GM12878 (cell line): ENCODE data around the gene NLRC5. TPM values are rescaled to one million over a fixed set of nuclear protein-coding genes. Genes with fewer than 3 reads are reported as not detected.

Experiments
- ATAC-seq: fragments of 200-7000 bp; cut with Tn5 transposase; 3 replicates; pipeline ENCODE4 v1.9.1; 2020; ENCODE audit warnings: mild to moderate bottlenecking, moderate library complexity
- BruUV-seq: library from RNA; stranded (reverse); fragments of 400-500 nt; replicated peaks from 2 replicates; lab custom pipeline; 2021; lab: Mats Ljungman, UMichigan
- CTCF ChIA-PET: fragments of 300-600 bp; sonication (Branson Sonifier 250); formaldehyde crosslinking; extraction: SDS; loops from one replicate; lab custom pipeline; 2021; ENCODE audit warnings: inconsistent platforms; lab: Yijun Ruan, JAX
- POLR2A ChIA-PET: fragments of 350-600 bp; formaldehyde crosslinking; extraction: SDS; loops from one replicate; lab custom pipeline; 2021; ENCODE audit warnings: inconsistent platforms; lab: Charles Lee
- RAD21 ChIA-PET: fragments of 300-600 bp; sonication (Branson Sonifier 250); formaldehyde crosslinking; loops from one replicate; lab custom pipeline; 2023; ENCODE audit warnings: antibody characterized with exemption; ENCODE audit not compliant: unreplicated experiment; lab: Charles Lee
- SMC1A ChIA-PET: fragments of 300-600 bp; sonication (Branson Sonifier 250); formaldehyde crosslinking; loops from one replicate; lab custom pipeline; 2023; ENCODE audit not compliant: unreplicated experiment, uncharacterized antibody; lab: Charles Lee
- DNase-seq: peaks from one replicate; pipeline ENCODE4 v3.0.0-alpha.2; 2011; ENCODE audit warnings: low read depth, low spot score
- FAIRE-seq: peaks from 3 replicates; lab custom pipeline; 2011; peaks lifted over from hg19 to GRCh38; lab: Jason Lieb, UNC
- H2AFZ ChIP-seq: 2 replicates; pipeline ENCODE4 v1.6.0; 2011; ENCODE audit warnings: low read depth, low read length, control low read depth; ENCODE audit not compliant: control insufficient read depth
- H3K27ac ChIP-seq: 2 replicates; pipeline ENCODE4 v1.5.1; 2011; ENCODE audit warnings: control low read depth; ENCODE audit not compliant: control insufficient read depth, insufficient read depth
- H3K27me3 ChIP-seq, 2 experiments: replicated peaks in 1 of 2; 2 replicates each; pipeline versions ENCODE4 v1.6.0 to v1.6.1; 2011; ENCODE audit warnings: low read length in 1 of 2; ENCODE audit not compliant: control insufficient read depth in 2 of 2, insufficient read depth in 2 of 2
- H3K36me3 ChIP-seq, 2 experiments: 2 replicates each; pipeline ENCODE4 v1.5.1; 2011; ENCODE audit warnings: low read length in 1 of 2; ENCODE audit not compliant: control insufficient read depth in 2 of 2, insufficient read depth in 2 of 2
- H3K4me1 ChIP-seq: 2 replicates; pipeline ENCODE4 v1.6.1; 2011; ENCODE audit warnings: mild to moderate bottlenecking, low read length, moderate library complexity, mixed read lengths; ENCODE audit not compliant: control insufficient read depth, insufficient read depth
- H3K4me2 ChIP-seq: 2 replicates; pipeline ENCODE4 v1.6.0; 2011; ENCODE audit warnings: control low read depth; ENCODE audit not compliant: control insufficient read depth, insufficient read depth
- H3K4me3 ChIP-seq: fragments of 200-600 bp; sonication (generic); 2 replicates; pipeline ENCODE4 v1.5.1; 2016
- H3K79me2 ChIP-seq: 2 replicates; pipeline ENCODE4 v1.6.0; 2011; ENCODE audit warnings: low read length; ENCODE audit not compliant: control insufficient read depth, insufficient read depth
- H3K9ac ChIP-seq: 2 replicates; pipeline ENCODE4 v1.8.0; 2011; ENCODE audit warnings: low read length, control low read depth, mixed read lengths; ENCODE audit not compliant: control insufficient read depth, insufficient read depth
- H3K9me3 ChIP-seq: replicated peaks from 3 replicates; pipeline ENCODE4 v1.5.1; 2011; ENCODE audit warnings: mild to moderate bottlenecking, low read length; ENCODE audit not compliant: control insufficient read depth, insufficient read depth
- H4K20me1 ChIP-seq: 2 replicates; pipeline ENCODE4 v1.6.0; 2011; ENCODE audit not compliant: control insufficient read depth, insufficient read depth
- CBFB ChIP-seq: IDR thresholded peaks from 2 replicates; pipeline ENCODE4 v1.6.1; 2016; ENCODE audit warnings: antibody characterized with exemption, low read depth
- WGBS: methylation state at CpG from one replicate; pipeline ENCODE4 v1.1.6; 2016; ENCODE audit warnings: low lambda C conversion rate; ENCODE audit not compliant: insufficient replicate concordance, insufficient coverage; ENCODE audit errors: missing lambda C conversion rate; 5-methylcytosine and 5-hydroxymethylcytosine counted together
- in situ Hi-C: fragments of 300-500 bp; cut with MboI; formaldehyde crosslinking; loops from 9 replicates; pipeline ENCODE4 v1.14.3; 2018; ENCODE audit warnings: mixed read lengths
- intact Hi-C: fragments of 100-400 bp; cut with micrococcal nuclease; formaldehyde crosslinking; loops from one replicate; pipeline ENCODE4 v1.14.2; 2022; ENCODE audit not compliant: unreplicated experiment
- polyA plus RNA-seq, 11 experiments: library from polyadenylated mRNA; depleted of rRNA in 4 of 11; unstranded in 6 of 11; stranded (reverse) in 5 of 11; fragments of >200 nt; fragmentation: Nextera tagmentation in 4 of 11; fragmentation: Illumina TruSeq in 1 of 11; extraction: Ambion mirVana in 4 of 11; extraction: Trizol in 1 of 11; gene quantifications; 1 replicate in 1 of 11; 2 replicates in 10 of 11; pipeline versions ENCODE4 v1.2.1 to v1.2.3, GENCODE V29; 2011 to 2016; ENCODE audit warnings: inconsistent platforms in 2 of 11, missing spikeins in 2 of 11, low read depth in 1 of 11
- total RNA-seq, 4 experiments: library from RNA; depleted of rRNA in 3 of 4; stranded (reverse); fragments of >200 nt in 3 of 4; fragmentation: Illumina TruSeq in 1 of 4; extraction: Trizol in 1 of 4; gene quantifications; 2 replicates each; pipeline versions ENCODE4 v1.2.1 to v1.2.3, GENCODE V29; 2013 to 2021
- TF ChIP-seq, protein P1 (sequence below): IDR thresholded peaks from 2 replicates; pipeline ENCODE4 v1.6.1; 2011; ENCODE audit warnings: mild to moderate bottlenecking, low read depth, low read length, moderate library complexity; ENCODE audit not compliant: insufficient replicate concordance

NLRC5 gene
- total and polyA plus RNA-seq, 10 of the 15 experiments (the other 5 are each of a cell fraction or from before 2014, with no cell fraction given), result 13.1 to 105 (median 57.3) TPM

DNA sequence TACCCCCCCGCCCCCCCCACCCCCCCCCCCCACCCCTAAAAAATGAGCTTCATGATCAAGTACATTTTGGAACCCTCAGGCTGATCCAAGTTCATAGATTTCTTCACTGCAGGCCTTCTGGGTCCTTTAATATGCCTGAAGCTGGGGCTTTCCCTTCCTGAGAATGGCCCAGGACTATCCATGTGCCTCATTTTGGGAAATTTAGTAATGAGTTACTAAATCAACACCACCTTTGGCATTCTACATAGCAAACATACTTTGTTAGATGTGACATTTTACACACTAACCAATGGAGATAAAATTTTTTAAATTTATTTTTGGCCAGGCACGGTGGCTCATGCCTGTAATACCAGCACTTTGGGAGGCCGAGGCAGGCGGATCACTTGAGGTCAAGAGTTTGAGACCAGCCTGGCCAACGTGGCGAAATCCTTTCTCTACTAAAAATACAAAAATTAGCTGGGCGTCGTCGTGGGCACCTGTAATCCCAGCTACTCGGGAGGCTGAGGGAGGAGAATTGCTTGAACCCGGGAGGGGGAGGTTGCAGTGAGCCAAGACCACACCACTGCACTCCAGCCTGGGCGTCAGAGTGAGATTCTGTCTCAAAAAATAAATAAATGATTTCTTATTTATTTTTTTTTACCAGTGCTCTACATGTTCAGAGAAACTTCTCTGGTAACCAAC lies 43.4 kb upstream of the NLRC5 start:
- H3K4me2 ChIP-seq, result no peak overlapping the region
- no peak overlapping the region for H2AFZ ChIP-seq
- H3K27me3 ChIP-seq, result no peaks in the 10 kb centered on the region
- FAIRE-seq (no peak), DNase-seq (no peak), ATAC-seq (no peak)
- H3K4me1 ChIP-seq, result peaks cover 48% of the 10 kb centered on the region
- no peak overlapping the region for H3K4me3 ChIP-seq
- no peaks in the 10 kb centered on the region; the same call in 1 of the 2 replicates for H3K79me2 ChIP-seq
- intact Hi-C loops (no loop called here), in situ Hi-C loops (no loop called here)
- SMC1A ChIA-PET, result interaction anchor here (0.7 to 3.3 kb wide), 13 partner anchors 9 to 96 kb away, joined by 3 to 18 read pairs (median 4); no protein-coding TSS in a partner anchor
- RAD21 ChIA-PET, result interaction anchor here (0.8 to 2.4 kb wide), 10 partner anchors 9 to 116 kb away, joined by 3 to 15 read pairs (median 4); no protein-coding TSS in a partner anchor
- CTCF ChIA-PET, result interaction anchor here (0.9 to 3.9 kb wide), 6 partner anchors 9 to 85 kb away, joined by 3 to 45 read pairs (median 5); no protein-coding TSS in a partner anchor
- BruUV-seq, result no TSS peak
- TF ChIP-seq, protein P1, sequence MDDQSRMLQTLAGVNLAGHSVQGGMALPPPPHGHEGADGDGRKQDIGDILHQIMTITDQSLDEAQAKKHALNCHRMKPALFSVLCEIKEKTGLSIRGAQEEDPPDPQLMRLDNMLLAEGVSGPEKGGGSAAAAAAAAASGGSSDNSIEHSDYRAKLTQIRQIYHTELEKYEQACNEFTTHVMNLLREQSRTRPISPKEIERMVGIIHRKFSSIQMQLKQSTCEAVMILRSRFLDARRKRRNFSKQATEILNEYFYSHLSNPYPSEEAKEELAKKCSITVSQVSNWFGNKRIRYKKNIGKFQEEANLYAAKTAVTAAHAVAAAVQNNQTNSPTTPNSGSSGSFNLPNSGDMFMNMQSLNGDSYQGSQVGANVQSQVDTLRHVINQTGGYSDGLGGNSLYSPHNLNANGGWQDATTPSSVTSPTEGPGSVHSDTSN, result no peak
- TF ChIP-seq CBFB, result 0 out of 2 replicates have a peak, but pooled peaks have one; percentile 7
- H4K20me1 ChIP-seq, result no peaks in the 10 kb centered on the region; the same call in 1 of the 2 replicates
- no peaks in the 10 kb centered on the region for H3K9me3 ChIP-seq
- H3K36me3 ChIP-seq, result peaks cover 6 to 29% of the 10 kb centered on the region in 2 experiments
- WGBS, result 77% methylated on average over 12 of the region's 12 CpGs
- H3K27ac ChIP-seq, result no peak overlapping the region
- POLR2A ChIA-PET, result interaction anchor here (0.6 to 21.1 kb wide), 8 partner anchors 9 to 149 kb away, joined by 3 to 306 read pairs (median 6); partner anchors contain the start of genes CETP and HERPUD1
- H3K9ac ChIP-seq, result no peak overlapping the region
